ENCODE data around the gene ZNF496. TPM values are rescaled to one million over a fixed set of nuclear protein-coding genes. Genes with fewer than 3 reads are reported as not detected.

The ZNF496 gene
- total RNA-seq, 4 donors from 2014 or later: 23.7 to 34.3 (median 33.3) TPM

DNA sequence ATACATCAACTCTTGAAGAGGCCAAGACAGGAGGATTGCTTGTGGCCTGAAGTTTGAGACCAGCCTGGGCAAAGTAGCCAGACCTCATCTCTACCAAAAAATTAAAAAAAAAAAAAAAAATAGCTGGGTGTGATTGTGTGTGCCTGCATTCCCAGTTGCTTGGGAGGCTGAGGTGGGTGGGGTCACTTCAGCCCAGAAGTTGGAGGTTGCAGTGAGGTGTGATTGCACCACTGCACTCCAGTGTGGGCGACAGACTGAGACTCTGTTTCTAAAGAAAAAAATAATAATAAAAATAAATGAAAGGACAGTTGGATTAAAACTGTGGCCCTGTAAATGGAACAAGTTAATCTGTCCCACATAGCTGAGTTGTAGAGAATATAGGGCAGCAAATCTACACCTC lies 18.9 kb upstream of the ZNF496 start:
- intact Hi-C loops (cut with DNase I): no loop called here
- peaks cover 0 to 36% (median 0%) of the 10 kb centered on the region in 4 donors for H3K27me3 ChIP-seq
- no peak overlapping the region for H3K27ac ChIP-seq (replicated peaks in 1 of 4)
- H3K4me3 ChIP-seq: no peak overlapping the region
- no peaks in the 10 kb centered on the region for H3K9me3 ChIP-seq
- no peaks in the 10 kb centered on the region for H3K36me3 ChIP-seq
- TF ChIP-seq POLR2A (IDR thresholded peaks at IDR 0.05; ENCODE audit: low read depth) (no peak), EP300 (IDR thresholded peaks at IDR 0.05) (no peak), POLR2AphosphoS5 (IDR thresholded peaks at IDR 0.05) (no peak)
- TF ChIP-seq, protein P1, sequence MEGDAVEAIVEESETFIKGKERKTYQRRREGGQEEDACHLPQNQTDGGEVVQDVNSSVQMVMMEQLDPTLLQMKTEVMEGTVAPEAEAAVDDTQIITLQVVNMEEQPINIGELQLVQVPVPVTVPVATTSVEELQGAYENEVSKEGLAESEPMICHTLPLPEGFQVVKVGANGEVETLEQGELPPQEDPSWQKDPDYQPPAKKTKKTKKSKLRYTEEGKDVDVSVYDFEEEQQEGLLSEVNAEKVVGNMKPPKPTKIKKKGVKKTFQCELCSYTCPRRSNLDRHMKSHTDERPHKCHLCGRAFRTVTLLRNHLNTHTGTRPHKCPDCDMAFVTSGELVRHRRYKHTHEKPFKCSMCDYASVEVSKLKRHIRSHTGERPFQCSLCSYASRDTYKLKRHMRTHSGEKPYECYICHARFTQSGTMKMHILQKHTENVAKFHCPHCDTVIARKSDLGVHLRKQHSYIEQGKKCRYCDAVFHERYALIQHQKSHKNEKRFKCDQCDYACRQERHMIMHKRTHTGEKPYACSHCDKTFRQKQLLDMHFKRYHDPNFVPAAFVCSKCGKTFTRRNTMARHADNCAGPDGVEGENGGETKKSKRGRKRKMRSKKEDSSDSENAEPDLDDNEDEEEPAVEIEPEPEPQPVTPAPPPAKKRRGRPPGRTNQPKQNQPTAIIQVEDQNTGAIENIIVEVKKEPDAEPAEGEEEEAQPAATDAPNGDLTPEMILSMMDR (IDR thresholded peaks at IDR 0.05): no peak
- H3K4me1 ChIP-seq: peaks cover 0 to 10% (median 7%) of the 10 kb centered on the region in 4 donors
- no peak for DNase-seq (ENCODE audit: extremely low spot score)
- WGBS: 86% methylated on average over 1 of the region's 1 CpG

DNA sequence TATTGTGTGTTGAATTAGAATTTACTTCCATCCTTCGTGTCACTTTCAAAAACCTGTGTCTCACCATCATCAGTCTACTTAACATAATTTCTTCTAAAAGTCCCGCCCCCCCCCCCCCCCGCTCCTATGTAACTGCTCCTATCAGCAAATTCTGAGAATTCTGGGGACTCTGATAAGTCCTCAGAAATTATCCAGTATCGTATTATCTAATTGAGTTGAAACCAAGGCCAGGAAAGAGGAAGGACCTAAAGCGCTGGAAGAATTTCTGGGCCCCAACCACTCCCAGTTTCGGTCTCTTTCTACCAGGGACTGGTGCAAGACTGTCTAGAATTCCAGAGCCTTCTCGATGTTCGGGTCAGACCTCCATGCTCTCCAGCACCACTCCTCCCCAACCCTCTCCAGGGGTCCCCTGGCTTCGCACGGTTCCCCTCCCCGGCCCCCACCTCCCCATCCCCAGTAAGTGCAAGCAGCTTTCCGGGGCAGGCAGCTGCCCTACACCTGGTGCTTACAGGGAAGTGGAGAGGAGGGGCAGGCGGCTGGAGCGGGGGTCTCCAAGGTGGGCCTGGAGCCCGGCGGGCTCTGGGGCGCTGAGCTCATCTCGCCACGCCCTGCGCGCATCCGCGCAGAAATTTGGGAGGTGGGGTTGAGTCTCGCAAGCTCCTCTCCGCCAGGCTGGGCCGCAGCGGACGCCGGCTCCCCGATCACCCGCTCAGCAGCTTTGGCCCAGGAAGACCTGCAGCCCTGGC lies 16.0 kb upstream of the ZNF496 start:
- H3K4me3 ChIP-seq: peak overlapping the region; percentile 30 to 50 (median 44)
- H3K4me1 ChIP-seq: peaks cover 0 to 16% (median 7%) of the 10 kb centered on the region in 4 donors
- TF ChIP-seq POLR2AphosphoS5 (IDR thresholded peaks at IDR 0.05) (no peak), POLR2A (IDR thresholded peaks at IDR 0.05; ENCODE audit: low read depth) (no peak), EP300 (IDR thresholded peaks at IDR 0.05) (no peak)
- TF ChIP-seq, protein P1 (IDR thresholded peaks at IDR 0.05): no peak
- DNase-seq (ENCODE audit: extremely low spot score): no peak
- H3K27ac ChIP-seq (replicated peaks in 1 of 4): no peak overlapping the region
- no peaks in the 10 kb centered on the region for H3K9me3 ChIP-seq
- intact Hi-C loops (cut with DNase I): no loop called here
- H3K36me3 ChIP-seq: no peaks in the 10 kb centered on the region
- WGBS: 25% methylated on average over 30 of the region's 31 CpGs
- H3K27me3 ChIP-seq: peaks cover 0 to 33% (median 0%) of the 10 kb centered on the region in 4 donors

GRCh38 chr1:247345881-247346280 lies 14.2 kb upstream of the ZNF496 start:
- intact Hi-C loops (cut with DNase I): no loop called here
- no peak overlapping the region for H3K4me3 ChIP-seq
- 90% methylated on average over 4 of the region's 4 CpGs for WGBS

DNA sequence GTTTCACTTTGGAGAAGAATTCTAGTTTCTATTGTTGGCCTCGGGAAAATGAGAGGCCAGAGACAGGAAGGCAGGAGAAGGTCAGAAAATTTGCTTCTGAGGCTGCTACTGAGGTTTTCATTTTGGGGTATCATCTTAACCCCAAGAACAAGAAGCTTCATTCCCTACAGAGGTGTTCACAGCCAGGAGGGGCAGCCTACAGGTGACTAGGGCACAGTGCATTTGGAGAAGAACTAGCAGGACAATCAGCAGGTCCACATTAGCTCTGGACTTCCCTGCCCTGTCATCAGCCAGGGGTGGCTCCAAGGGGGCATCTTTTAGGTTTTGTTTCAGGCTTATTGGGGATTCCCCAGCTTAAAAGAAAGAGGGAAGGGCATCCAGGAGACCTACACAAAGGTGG lies 12.1 kb upstream of the ZNF496 start:
- intact Hi-C loops (cut with DNase I): no loop called here
- H3K27ac ChIP-seq (replicated peaks in 1 of 4): peak overlapping the region in 1 of 4 donors; percentile 12
- DNase-seq (ENCODE audit: extremely low spot score): no peak
- H3K9me3 ChIP-seq: no peaks in the 10 kb centered on the region
- no peak overlapping the region for H3K4me3 ChIP-seq
- 71% methylated on average over 1 of the region's 1 CpG for WGBS
- TF ChIP-seq POLR2AphosphoS5 (IDR thresholded peaks at IDR 0.05): no peak
- no peak for TF ChIP-seq POLR2A (IDR thresholded peaks at IDR 0.05; ENCODE audit: low read depth)
- TF ChIP-seq, protein P1 (IDR thresholded peaks at IDR 0.05): no peak
- no peak for TF ChIP-seq EP300 (IDR thresholded peaks at IDR 0.05)
- peaks cover 0 to 12% (median 11%) of the 10 kb centered on the region in 4 donors for H3K36me3 ChIP-seq
- peaks cover 0 to 12% (median 0%) of the 10 kb centered on the region in 4 donors for H3K27me3 ChIP-seq
- H3K4me1 ChIP-seq: peaks cover 0 to 16% (median 7%) of the 10 kb centered on the region in 4 donors

More at GRCh38 chr1:247345881-247346280, 14.2 kb upstream of the ZNF496 start:
- H3K36me3 ChIP-seq: peaks cover 0 to 4% (median 0%) of the 10 kb centered on the region in 4 donors
- H3K27me3 ChIP-seq: peaks cover 0 to 25% (median 0%) of the 10 kb centered on the region in 4 donors
- DNase-seq (ENCODE audit: extremely low spot score): no peak
- H3K9me3 ChIP-seq: no peaks in the 10 kb centered on the region
- TF ChIP-seq POLR2A (IDR thresholded peaks at IDR 0.05; ENCODE audit: low read depth): no peak
- TF ChIP-seq POLR2AphosphoS5 (IDR thresholded peaks at IDR 0.05): no peak
- no peak for TF ChIP-seq EP300 (IDR thresholded peaks at IDR 0.05)
- TF ChIP-seq, protein P1 (IDR thresholded peaks at IDR 0.05): no peak
- H3K27ac ChIP-seq (replicated peaks in 1 of 4): no peak overlapping the region
- peaks cover 0 to 16% (median 7%) of the 10 kb centered on the region in 4 donors for H3K4me1 ChIP-seq

Data from esophagus muscularis mucosa (tissue), 4 donors.